Inflammatory macrophage (primary cell): Measurements from ENCODE around the gene C1GALT1C1L.
"Not testable (repeated sequence)": the region's sequence is repeated elsewhere in the genome, so short reads cannot be mapped to it uniquely, and the experiment has no call there.

Source experiments
- DNase-seq, 2 donors: peaks; one replicate each; pipeline ENCODE4 v3.0.0-alpha.2; 2020 to 2022
- total RNA-seq, 18 experiments: gene quantifications; one replicate each; lab custom pipeline; 2026; ENCODE audit warnings: mixed read lengths in 6 of 18, inconsistent platforms in 2 of 18; lab: John Stamatoyannopoulos, UW

The C1GALT1C1L gene
- 0 to 0.04 (median 0) reads per million in 18 experiments for total RNA-seq

DNA sequence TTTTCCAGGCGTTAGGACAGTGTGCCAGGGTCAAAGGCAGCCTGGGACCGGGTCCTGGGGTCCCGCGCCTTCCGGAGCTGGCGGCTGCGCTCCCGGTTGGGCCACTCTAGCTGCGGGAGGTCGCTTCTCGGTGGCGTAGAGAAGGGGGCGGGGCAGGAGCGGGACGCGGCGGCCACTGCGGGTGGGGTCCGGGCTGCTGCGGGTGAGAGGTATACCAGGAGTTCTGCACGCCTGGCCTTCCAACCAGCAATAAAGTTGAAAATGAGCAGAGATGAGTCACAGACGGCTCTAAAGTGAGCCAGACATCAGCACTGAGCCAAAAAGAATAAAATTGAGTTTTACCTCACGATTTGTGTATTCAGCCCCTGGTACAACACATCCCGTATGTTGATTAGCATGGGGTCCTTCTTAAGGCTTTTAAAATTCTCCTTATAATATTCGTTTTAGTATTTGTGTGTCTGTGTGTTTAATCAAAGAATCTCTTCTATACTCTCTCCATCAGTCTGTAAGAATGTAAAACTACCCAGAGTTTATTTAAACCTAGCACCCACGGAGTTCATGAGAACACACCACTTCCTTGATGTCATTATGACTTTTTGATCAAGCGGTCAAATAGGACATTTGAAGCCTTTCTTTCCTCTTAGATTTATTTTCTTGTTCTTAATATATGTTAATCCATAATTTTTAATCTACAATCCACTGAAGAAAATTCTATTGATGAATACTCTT is at the start of gene C1GALT1C1L:
C1GALT1C1L (minus strand) TSS at position 108 of the 729 bp plus-strand sequence; CDS start at position 1, 107 bp downstream.
- no peak for DNase-seq

- DNase-seq = no peak
Observed at GRCh38 chr2:43725711-43726246, 49.5 kb upstream of the C1GALT1C1L start.

GRCh38 chr2:43724728-43725526 is 48.7 kb upstream of the C1GALT1C1L start:
- DNase-seq = no peak

DNA sequence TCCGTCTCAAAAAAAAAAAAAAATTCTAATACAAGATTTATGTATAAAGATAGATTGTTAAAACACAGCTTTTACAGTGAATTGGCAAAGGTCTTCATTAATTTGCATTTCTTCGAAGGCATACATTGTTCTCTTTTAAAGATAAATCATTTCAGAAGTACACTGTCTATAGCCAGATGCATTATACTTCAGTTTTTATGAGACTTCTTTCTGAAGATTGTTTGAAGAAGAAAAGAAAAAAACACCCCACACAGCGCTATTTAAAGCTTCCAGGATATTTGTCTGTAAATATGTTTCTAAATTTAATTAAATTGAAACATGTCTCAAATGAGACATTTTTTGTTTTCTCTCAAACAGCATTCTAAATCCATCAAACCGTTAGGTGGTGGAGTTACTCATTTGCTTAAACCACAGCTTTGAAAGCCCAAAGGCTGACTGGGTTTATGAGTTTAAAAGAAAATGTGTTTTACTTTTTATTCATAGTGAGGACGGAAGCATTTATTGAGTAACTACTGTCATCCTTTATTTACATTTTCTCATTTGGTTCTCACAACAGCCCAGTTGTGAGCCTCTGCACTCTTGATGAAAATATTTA is 42.4 kb upstream of the C1GALT1C1L start:
- no peak for DNase-seq

DNA sequence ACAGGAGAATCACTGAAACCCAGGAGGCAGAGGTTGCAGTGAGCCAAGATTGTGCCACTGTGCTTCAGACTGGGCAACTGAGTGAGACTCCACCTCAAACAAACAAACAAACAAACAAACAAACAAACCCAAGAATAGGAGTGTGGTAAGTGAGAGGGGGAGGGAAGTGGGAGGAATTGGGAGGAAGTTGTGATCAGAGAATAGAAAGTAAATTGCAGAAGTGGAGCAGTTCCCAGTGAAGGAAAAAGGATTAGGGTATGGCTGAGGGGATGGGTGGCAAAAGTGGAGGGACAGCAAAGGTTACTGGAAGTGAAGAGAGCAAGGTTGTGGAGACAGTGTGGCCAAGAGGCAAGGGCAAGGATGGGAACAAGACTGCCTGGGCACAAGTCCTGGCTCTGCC is 41.1 kb upstream of the C1GALT1C1L start:
- peak; percentile 50 to 55 for DNase-seq

- DNase-seq = no peak
Observed at GRCh38 chr2:43715300-43716098, 39.3 kb upstream of the C1GALT1C1L start.

DNA sequence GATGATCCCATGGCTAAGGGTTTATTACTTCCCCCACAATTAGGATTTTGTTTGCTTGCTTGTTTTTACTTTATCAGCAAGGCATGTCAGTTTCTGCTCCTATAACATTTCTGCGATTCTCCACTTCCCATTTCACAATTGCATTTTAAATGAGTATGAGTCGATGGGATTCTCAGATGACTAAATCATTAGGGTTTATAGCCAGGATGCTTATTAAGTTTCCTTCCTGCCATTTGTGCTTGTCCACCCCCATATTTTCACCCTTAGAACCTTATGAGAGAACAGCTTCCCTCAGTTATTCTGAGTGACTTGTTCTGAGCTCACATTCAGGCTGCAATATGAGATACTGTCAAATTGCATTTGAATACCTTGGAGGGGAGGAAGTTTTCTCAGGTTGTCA is 37.9 kb upstream of the C1GALT1C1L start:
- peak; percentile 2 to 21 for DNase-seq

DNA sequence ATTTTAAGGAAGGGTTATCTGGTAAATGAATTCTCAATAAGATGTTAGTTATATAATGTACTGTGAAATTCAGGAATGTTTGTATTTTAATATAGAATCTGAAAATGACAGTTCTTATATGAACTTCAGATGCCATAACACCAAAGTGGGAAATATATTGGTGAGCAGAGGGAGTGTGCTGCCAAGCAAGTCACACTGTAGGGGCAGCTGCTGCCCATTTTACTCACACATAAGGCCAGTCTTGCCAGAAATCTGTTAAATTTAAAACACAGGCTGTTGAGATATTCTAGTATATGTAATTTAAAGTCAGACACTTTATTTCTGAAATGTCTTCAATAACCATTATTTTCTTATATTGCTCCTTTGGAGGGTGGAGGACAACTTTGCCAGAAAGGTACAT is 34.6 kb upstream of the C1GALT1C1L start:
- no peak for DNase-seq

GRCh38 chr2:43708891-43709290 is 32.7 kb upstream of the C1GALT1C1L start:
- no peak for DNase-seq

- no peak for DNase-seq
Observed at GRCh38 chr2:43708178-43708577, 31.9 kb upstream of the C1GALT1C1L start.

GRCh38 chr2:43707255-43708015 is 31.2 kb upstream of the C1GALT1C1L start:
- peak in 1 of 2 donors; percentile 25 for DNase-seq

GRCh38 chr2:43701111-43701510 is 24.9 kb upstream of the C1GALT1C1L start:
- no peak for DNase-seq

GRCh38 chr2:43699761-43700160 is 23.5 kb upstream of the C1GALT1C1L start:
- DNase-seq = no peak

DNA sequence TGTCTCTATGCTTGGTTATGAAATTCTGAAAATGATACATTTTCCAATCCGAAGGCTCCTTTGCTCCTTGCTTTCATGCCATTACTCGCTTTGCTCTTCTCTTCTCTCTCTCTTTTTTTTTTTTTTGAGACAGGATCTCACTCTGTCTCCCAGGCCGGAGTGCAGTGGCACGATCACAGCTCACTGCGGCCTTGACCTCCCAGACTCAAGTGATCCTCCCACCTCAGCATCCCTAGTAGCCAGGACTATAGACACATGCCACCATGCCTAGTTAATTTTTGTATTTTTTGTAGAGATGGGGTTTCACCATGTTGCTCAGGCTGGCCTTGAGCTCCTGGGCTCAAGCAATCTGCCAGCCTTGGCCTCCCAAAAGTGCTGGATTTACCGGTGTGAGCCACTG is 21.9 kb upstream of the C1GALT1C1L start:
- DNase-seq = not testable (repeated sequence)

DNA sequence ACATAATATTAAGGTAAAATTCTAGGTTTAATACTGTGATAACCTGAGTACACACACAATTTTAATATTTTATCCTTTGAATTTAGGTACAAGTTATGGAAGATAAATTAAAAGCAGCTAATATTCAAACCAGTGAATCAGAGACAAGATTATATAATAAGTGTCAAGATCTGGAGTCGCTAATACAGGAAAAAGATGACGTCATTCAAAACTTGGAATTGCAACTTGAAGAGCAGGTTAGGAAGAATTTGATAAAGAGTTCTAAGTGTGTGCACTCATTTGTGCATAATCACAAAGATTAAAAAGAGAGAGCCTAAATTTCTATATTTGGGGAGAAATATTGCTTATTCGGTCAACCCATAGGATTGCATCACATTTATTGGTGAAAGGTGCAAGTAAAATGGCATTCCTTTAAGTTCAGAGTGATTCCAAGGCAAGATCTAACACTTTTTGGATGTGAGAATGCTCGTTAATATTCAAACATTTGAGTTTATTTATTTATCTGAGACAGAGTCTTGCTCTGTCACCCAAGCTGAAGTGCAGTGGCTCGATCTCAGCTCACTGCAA is 16.3 kb upstream of the C1GALT1C1L start:
- no peak for DNase-seq

DNA sequence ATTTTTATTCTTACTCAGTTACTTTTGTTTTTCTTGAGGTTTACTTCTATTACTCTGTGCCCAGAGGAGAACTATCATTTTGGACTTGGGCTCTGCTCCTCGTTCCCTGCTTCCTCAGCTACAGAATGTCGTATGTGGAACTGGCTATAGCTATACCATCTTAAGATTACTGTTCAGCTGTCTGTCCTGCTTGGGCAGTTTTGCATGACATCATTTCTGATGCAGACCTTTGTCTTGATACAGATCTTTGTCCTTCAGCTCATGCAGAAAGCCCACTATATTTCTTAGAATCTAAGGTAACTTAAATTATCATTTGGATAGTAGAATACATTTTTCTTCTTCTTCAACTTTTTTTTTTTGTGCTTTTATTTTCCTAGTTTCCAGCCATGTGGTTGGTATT is 13.8 kb upstream of the C1GALT1C1L start:
- DNase-seq = no peak

GRCh38 chr2:43685357-43685756 is 9.1 kb upstream of the C1GALT1C1L start:
- no peak for DNase-seq

GRCh38 chr2:43677783-43678182 is 1.6 kb upstream of the C1GALT1C1L start:
- not testable (repeated sequence) for DNase-seq

- DNase-seq = no peak
Observed at GRCh38 chr2:43675646-43676321, 445 bp downstream of the C1GALT1C1L start.

DNA sequence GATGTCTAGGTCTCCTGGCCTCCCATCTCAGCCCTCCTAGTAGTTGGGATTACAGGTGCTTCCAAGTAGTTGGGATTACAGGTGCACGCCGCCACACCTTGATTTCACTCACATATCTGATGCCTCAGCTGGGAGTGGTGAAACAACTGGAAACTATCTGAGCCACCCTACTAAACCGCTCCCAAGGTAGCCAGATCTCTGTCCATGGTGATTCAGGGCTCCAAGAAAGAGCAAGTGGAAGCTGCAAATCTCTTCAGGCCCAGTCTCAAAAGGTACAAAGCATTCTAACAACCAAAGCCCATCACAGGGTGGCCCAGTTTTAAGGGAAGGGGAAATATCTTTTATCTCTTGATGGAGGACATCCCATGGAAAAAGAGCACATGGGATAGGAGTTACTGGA is 19.0 kb downstream of the C1GALT1C1L start:
- no peak for DNase-seq

DNA sequence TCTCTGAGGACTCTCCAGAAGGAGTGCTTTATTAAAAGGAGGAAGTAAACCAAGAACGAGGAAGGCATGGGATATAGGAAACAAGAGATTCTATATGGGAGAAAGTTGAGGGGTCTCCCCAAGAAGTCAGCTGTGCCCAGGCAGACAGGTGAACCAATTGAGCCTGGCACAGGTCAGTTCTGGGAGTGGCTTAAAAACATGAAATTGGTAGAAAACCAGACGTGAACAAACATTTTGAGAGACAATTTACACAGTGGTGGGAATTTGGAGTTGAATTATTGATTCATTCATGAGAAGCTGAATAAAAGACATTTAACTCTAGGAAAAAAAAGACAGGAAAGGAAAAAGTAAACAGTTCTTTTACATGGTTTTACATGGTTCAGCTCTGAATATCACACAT is 22.7 kb downstream of the C1GALT1C1L start:
- no peak for DNase-seq
